Suprapubic skin (tissue), 4 donors: Measurements from ENCODE around the gene CSH2. TPM values are rescaled to one million over a fixed set of nuclear protein-coding genes. Genes with fewer than 3 reads are reported as not detected.

ENCODE experiments used
- DNase-seq, 2 donors: peaks; one replicate each; pipeline ENCODE4 v3.0.0-alpha.2; 2019; ENCODE audit warnings: low spot score in 2 of 2
- H3K27ac ChIP-seq: fragments of 200-600 bp; sonication (generic); one replicate; pipeline ENCODE4 v1.5.1; 2019
- H3K27me3 ChIP-seq: fragments of 200-600 bp; sonication (generic); one replicate; pipeline ENCODE4 v1.5.1; 2019
- H3K36me3 ChIP-seq: fragments of 200-600 bp; sonication (generic); one replicate; pipeline ENCODE4 v1.5.1; 2019
- H3K4me1 ChIP-seq: fragments of 200-600 bp; sonication (generic); one replicate; pipeline ENCODE4 v1.5.1; 2019
- H3K4me3 ChIP-seq: fragments of 200-600 bp; sonication (generic); one replicate; pipeline ENCODE4 v1.5.1; 2019; ENCODE audit warnings: mild to moderate bottlenecking
- H3K9me3 ChIP-seq: fragments of 200-600 bp; sonication (generic); one replicate; pipeline ENCODE4 v1.5.1; 2019
- EP300 ChIP-seq: sonication (generic); formaldehyde crosslinking; IDR thresholded peaks from one replicate; pipeline ENCODE4 v1.6.1; 2017; ENCODE audit warnings: antibody characterized with exemption
- POLR2A ChIP-seq, 2 donors: fragments of 450-650 bp; IDR thresholded peaks; one replicate each; pipeline ENCODE4 v1.6.1; 2017; ENCODE audit warnings: antibody characterized with exemption in 2 of 2, mild to moderate bottlenecking in 2 of 2, moderate library complexity in 2 of 2
- POLR2AphosphoS5 ChIP-seq, 3 donors: sonication (generic); formaldehyde crosslinking; IDR thresholded peaks; one replicate each; pipeline ENCODE4 v1.6.1; 2017; ENCODE audit warnings: antibody characterized with exemption in 3 of 3
- WGBS: methylation state at CpG from one replicate; pipeline ENCODE4 v1.1.5; 2018; 5-methylcytosine and 5-hydroxymethylcytosine counted together
- total RNA-seq, 4 donors: library from RNA; depleted of rRNA; stranded (reverse); fragments of >200 nt; gene quantifications; one replicate each; pipeline ENCODE4 v1.1.0, GENCODE V29; 2016
- TF ChIP-seq, protein P1 (sequence below), 2 donors: fragments of 200-600 bp in 1 of 2; fragments of 450-650 bp in 1 of 2; sonication (generic) in 1 of 2; IDR thresholded peaks; one replicate each; pipeline ENCODE4 v1.5.1; 2016 to 2019; ENCODE audit warnings: antibody characterized with exemption in 2 of 2, mild to moderate bottlenecking in 1 of 2, moderate library complexity in 1 of 2

The CSH2 gene
- total RNA-seq, 4 donors from 2014 or later, result not detected

DNA sequence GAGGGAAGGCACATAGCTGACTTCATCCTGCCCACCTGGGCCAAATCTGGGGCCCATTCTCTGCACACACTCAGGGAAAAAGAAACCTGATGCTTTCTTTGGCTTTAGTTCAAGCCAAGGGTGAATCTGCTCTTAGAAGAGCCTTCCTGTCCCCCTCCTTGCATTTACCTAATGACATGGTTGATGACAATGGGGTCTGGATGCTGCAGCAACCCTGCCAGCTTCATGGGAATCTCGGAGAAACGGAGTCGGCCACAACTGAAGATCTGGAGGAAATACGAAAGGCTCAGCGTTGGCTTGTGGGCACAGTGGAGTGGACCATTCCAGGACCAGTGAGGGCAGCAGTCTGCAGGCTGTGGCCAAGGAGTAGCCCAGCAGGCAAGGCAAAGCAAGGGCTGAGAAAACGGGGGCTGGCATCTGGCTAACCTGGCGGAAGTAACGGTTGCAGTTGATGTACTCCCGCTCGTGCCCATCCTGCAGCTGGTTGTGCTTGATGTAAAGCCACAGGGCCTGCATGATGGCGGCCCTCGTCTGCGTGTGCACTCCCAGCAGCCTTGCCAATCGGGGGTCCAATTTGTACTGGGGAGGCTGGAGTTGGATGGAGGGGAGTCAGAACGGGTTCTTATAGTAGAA is 39.6 kb downstream of the CSH2 start:
- Histone ChIP-seq H3K27me3 (no peaks in the 10 kb centered on the region), H3K27ac (no peak overlapping the region), H3K9me3 (no peaks in the 10 kb centered on the region), H3K4me1 (peaks cover 53% of the 10 kb centered on the region), H3K4me3 (no peak overlapping the region), H3K36me3 (peaks cover 83% of the 10 kb centered on the region)
- no peak for DNase-seq
- TF ChIP-seq, protein P1, sequence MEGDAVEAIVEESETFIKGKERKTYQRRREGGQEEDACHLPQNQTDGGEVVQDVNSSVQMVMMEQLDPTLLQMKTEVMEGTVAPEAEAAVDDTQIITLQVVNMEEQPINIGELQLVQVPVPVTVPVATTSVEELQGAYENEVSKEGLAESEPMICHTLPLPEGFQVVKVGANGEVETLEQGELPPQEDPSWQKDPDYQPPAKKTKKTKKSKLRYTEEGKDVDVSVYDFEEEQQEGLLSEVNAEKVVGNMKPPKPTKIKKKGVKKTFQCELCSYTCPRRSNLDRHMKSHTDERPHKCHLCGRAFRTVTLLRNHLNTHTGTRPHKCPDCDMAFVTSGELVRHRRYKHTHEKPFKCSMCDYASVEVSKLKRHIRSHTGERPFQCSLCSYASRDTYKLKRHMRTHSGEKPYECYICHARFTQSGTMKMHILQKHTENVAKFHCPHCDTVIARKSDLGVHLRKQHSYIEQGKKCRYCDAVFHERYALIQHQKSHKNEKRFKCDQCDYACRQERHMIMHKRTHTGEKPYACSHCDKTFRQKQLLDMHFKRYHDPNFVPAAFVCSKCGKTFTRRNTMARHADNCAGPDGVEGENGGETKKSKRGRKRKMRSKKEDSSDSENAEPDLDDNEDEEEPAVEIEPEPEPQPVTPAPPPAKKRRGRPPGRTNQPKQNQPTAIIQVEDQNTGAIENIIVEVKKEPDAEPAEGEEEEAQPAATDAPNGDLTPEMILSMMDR (IDR thresholded peaks at IDR 0.05), result no peak
- TF ChIP-seq EP300, result no peak
- no peak for TF ChIP-seq POLR2A (IDR thresholded peaks at IDR 0.05)
- no peak for TF ChIP-seq POLR2AphosphoS5 (IDR thresholded peaks at IDR 0.05)
- WGBS, result 83% methylated on average over 14 of the region's 15 CpGs

DNA sequence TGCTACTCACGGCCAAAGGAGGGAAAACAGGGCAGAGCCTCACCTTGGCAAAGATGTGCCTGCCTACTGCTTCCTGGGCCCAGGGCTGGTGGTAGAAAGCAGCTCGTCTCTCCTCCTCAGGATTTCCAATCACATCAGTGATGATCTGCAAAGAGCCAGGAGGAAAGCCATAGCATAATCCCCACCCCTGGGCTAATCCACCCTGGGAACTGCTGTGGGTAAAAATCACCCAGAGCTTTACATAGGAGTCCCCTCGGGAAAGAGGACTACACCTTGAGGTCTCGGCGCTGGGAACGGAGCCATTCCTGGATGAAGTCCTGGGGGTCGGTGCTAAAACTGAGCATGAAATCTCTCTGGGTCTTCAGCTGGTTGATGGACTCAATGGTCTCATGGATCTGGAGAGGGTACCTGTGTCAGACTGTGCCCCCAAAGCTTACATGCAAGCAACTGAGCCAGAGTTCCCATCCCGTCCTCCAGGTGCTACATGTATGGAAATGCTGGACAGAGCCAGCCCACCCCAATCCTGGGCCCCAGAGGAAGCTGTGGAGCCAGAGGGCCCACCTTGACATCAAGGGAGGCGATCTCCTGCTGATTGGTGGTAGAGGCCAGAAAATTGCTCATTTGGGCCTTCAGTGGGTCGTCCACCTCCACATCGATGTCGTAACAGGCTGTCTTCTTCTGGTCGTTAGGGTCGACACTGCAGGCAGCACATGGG is 40.3 kb downstream of the CSH2 start:
- Histone ChIP-seq H3K4me3 (no peak overlapping the region), H3K36me3 (peaks cover 83% of the 10 kb centered on the region), H3K4me1 (peaks cover 53% of the 10 kb centered on the region), H3K9me3 (no peaks in the 10 kb centered on the region), H3K27ac (no peak overlapping the region), H3K27me3 (no peaks in the 10 kb centered on the region)
- no peak for TF ChIP-seq POLR2A (IDR thresholded peaks at IDR 0.05)
- TF ChIP-seq, protein P1 (IDR thresholded peaks at IDR 0.05), result no peak
- TF ChIP-seq POLR2AphosphoS5 (IDR thresholded peaks at IDR 0.05), result no peak
- TF ChIP-seq EP300, result no peak
- DNase-seq, result no peak
- 69% methylated on average over 14 of the region's 14 CpGs for WGBS

DNA sequence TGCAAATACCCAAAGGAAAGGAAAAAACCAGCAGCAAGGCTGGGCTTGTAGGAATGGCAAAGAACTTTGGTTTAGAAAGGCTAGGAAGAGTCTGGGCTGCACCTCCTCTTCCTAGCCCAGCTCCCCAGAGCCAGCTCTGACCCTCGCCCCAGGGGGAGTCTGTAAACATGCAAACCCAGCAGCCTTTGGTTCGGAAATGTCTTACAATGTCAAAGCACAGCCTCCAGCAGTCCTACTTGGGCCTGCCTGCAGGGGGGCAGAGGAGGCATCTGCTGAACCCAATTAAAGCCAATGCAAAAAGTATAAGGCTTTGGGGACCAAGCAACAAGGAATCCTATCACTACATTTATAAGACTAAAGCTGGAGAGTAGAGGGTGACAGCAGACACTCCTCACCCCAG is 41.0 kb downstream of the CSH2 start:
- Histone ChIP-seq H3K36me3 (peaks cover 81% of the 10 kb centered on the region), H3K4me1 (peaks cover 49% of the 10 kb centered on the region)
- WGBS, result 55% methylated on average over 2 of the region's 2 CpGs

DNA sequence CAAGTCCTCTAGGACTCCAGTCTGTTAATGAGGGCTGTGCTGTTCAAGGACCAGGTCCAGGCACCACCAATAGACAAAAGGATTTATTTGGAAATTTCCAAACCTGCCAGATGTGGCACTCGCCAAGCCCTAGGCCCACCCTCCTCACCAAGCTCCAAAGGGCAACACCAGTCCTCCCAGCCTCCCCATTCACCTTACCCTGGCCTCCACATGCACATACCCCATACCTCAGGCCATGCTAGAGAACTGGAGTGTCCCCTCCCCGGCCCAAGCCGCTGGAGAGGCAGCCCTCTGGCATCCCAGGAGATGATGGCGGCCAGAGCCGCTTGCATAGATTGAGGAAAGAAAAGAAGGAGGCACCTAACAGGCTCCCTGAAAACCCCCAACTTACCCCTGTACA is 41.5 kb downstream of the CSH2 start:
- 76% methylated on average over 5 of the region's 5 CpGs for whole genome bisulfite sequencing
- no peak overlapping the region for H3K4me3 ChIP-seq
- DNase-seq, result no peak
- peaks cover 78% of the 10 kb centered on the region for H3K36me3 ChIP-seq
- no peaks in the 10 kb centered on the region for H3K9me3 ChIP-seq
- no peak overlapping the region for H3K27ac ChIP-seq
- TF ChIP-seq POLR2AphosphoS5 (IDR thresholded peaks at IDR 0.05), result no peak
- no peak for TF ChIP-seq POLR2A (IDR thresholded peaks at IDR 0.05)
- TF ChIP-seq EP300, result no peak
- TF ChIP-seq, protein P1 (IDR thresholded peaks at IDR 0.05), result no peak
- H3K4me1 ChIP-seq, result peaks cover 45% of the 10 kb centered on the region
- no peaks in the 10 kb centered on the region for H3K27me3 ChIP-seq

More for the DNA sequence above, 41.0 kb downstream of the CSH2 start:
- DNase-seq, result no peak
- Histone ChIP-seq H3K27me3 (no peaks in the 10 kb centered on the region), H3K4me3 (no peak overlapping the region), H3K27ac (no peak overlapping the region), H3K9me3 (no peaks in the 10 kb centered on the region)
- TF ChIP-seq EP300 (no peak), POLR2AphosphoS5 (IDR thresholded peaks at IDR 0.05) (no peak), POLR2A (IDR thresholded peaks at IDR 0.05) (no peak)
- TF ChIP-seq, protein P1 (IDR thresholded peaks at IDR 0.05), result no peak

DNA sequence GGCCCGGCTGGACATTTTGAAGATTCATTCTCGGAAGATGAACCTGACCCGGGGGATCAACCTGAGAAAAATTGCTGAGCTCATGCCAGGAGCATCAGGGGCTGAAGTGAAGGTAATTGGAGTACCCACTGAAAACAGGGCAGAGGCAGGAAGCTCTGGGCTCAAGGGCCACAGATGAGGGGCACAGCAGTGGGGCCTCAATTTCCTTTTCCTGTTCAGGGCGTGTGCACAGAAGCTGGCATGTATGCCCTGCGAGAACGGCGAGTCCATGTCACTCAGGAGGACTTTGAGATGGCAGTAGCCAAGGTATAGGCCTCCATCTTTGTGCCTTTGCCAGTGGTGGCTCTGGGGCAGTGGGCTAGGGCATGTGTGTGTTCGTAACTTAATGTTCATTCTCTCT is 42.0 kb downstream of the CSH2 start:
- Histone ChIP-seq H3K4me3 (no peak overlapping the region), H3K4me1 (peaks cover 40% of the 10 kb centered on the region), H3K27ac (no peak overlapping the region), H3K36me3 (peaks cover 73% of the 10 kb centered on the region), H3K27me3 (no peaks in the 10 kb centered on the region), H3K9me3 (no peaks in the 10 kb centered on the region)
- 58% methylated on average over 8 of the region's 8 CpGs for WGBS
- no peak for DNase-seq
- no peak for TF ChIP-seq POLR2A (IDR thresholded peaks at IDR 0.05)
- TF ChIP-seq, protein P1 (IDR thresholded peaks at IDR 0.05), result no peak
- TF ChIP-seq EP300, result no peak
- no peak for TF ChIP-seq POLR2AphosphoS5 (IDR thresholded peaks at IDR 0.05)
